22Rv1 (cell line): ENCODE results near the gene TRH.
A peak's percentile ranks its signal among the peaks of the same experiment; 100 is the strongest.
"Not testable (repeated sequence)": the region's sequence is repeated elsewhere in the genome, so short reads cannot be mapped to it uniquely, and the experiment has no call there.

Experiments used
- H3K27ac ChIP-seq: fragments of 450-650 bp; 2 replicates; pipeline ENCODE4 v1.5.1; 2017
- CTCF ChIP-seq: fragments of 450-650 bp; IDR thresholded peaks from 2 replicates; pipeline ENCODE4 v1.5.1; 2017; ENCODE audit warnings: mild to moderate bottlenecking
- ZFX ChIP-seq: fragments of 450-650 bp; IDR thresholded peaks from 2 replicates; pipeline ENCODE4 v1.6.1; 2017; ENCODE audit warnings: antibody characterized with exemption, borderline replicate concordance

Gene TRH

GRCh38 chr3:129985113-129985512 lies 10.6 kb downstream of the TRH start:
- TF ChIP-seq ZFX (no peak), CTCF (no peak)
- no peak overlapping the region for H3K27ac ChIP-seq

DNA sequence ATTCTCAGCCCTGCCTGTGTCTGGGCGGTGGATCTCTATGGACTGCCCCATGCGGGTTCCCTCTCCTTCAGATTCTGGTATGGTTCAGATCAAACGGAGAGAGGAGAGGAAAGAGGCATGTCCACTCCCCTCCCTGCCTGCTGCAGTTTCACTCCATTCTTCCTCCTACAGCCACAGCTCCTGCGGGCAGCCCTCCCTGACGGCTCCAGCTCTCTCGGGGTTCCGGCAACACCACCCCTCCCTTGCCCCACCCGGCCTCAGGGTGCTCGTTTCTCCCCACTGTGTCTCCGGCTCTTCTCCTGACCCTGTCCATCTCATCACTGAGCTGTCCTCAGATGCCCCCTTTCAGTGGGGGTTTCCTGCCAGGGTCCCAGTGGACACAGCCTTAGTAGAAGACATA lies 13.9 kb downstream of the TRH start:
- TF ChIP-seq CTCF (no peak), ZFX (no peak)
- H3K27ac ChIP-seq: no peak overlapping the region

DNA sequence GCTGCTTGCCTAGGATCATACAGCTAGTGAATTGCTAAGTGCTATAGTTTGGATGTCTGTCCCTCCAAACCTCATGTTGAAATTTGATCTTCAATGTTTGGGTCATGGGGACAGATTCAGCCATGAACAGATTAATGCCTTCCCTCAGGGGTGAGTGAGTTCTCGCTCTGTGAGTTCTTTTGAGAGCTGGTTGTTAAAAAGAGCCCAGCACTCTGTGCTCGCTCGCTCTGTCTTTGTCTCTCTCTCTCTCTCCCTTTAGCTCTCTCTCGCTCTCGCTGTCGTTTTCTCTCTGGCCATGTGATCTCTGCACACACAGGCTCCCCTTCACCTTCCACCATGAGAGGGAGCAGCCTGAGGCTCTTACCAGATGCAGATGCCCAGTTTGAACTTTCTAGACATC lies 14.9 kb downstream of the TRH start:
- no peak overlapping the region for H3K27ac ChIP-seq
- TF ChIP-seq ZFX (no peak), CTCF (no peak)

DNA sequence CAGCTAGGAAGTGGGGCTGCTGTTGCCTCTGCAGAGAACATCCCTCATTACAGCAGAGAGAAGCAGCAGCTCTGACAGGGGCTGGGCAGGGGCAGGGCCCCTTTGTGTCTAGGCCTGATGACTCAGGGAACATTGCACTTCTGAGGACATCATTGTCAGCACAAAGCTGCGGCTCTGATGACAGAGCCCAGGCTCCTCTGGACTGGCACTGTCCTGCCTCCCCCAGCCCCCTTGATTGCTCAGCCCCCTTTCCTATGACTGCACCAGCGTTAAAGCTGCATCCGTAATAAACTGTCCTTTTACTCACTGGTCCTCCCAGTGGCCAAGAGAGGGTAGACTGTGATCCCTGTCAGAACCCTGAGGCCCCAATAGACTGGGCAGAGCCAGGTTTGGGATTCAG lies 18.3 kb downstream of the TRH start:
- no peak overlapping the region for H3K27ac ChIP-seq
- TF ChIP-seq ZFX (no peak), CTCF (peak; percentile 41)

GRCh38 chr3:129994883-129995559 lies 20.5 kb downstream of the TRH start:
- H3K27ac ChIP-seq: no peak overlapping the region

GRCh38 chr3:129996073-129996472 lies 21.6 kb downstream of the TRH start:
- TF ChIP-seq CTCF (no peak), ZFX (no peak)
- no peak overlapping the region for H3K27ac ChIP-seq

More at GRCh38 chr3:129994883-129995559, 20.5 kb downstream of the TRH start:
- no peak for TF ChIP-seq ZFX
- TF ChIP-seq CTCF: no peak

DNA sequence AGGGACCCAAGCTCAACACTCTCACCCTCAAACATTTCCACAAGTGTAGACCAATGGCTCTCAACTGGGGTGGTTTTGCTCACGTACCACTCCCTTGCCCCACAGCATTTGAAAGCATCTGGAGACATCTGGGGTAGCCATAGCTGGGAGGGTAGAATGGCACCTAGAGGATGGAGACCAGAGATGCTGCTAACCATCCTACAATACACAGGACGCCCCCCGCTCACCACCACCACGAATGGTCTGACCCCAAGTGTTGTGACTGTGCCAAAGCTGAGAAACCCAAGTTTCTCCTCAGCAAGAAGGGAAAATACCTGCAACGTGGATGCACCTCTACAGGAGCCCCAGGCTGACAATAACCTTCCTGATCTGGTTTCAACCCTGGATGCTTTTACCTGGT lies 24.7 kb downstream of the TRH start:
- H3K27ac ChIP-seq: not testable (repeated sequence)
